Transverse colon (tissue), 4 donors: ENCODE measurements around the gene HCLS1. TPM values are rescaled to one million over a fixed set of nuclear protein-coding genes. Genes with fewer than 3 reads are reported as not detected.
"Not testable (repeated sequence)": the region's sequence is repeated elsewhere in the genome, so short reads cannot be mapped to it uniquely, and the experiment has no call there.

ENCODE experiments used
- DNase-seq: peaks from one replicate; pipeline ENCODE4 v3.0.0-alpha.2; 2019
- H3K27ac ChIP-seq, 4 donors: fragments of 200-600 bp; sonication (generic); 2 replicates each; pipeline ENCODE4 v1.5.1; 2016 to 2018; ENCODE audit warnings: inconsistent platforms in 4 of 4
- H3K27me3 ChIP-seq: fragments of 200-600 bp; sonication (generic); 2 replicates; pipeline ENCODE4 v1.5.1; 2017; ENCODE audit warnings: inconsistent platforms
- H3K36me3 ChIP-seq, 4 donors: fragments of 200-600 bp; sonication (generic); 2 replicates each; pipeline ENCODE4 v1.5.1; 2017 to 2019; ENCODE audit warnings: inconsistent platforms in 4 of 4
- H3K4me1 ChIP-seq, 4 donors: fragments of 200-600 bp; sonication (generic); 2 replicates each; pipeline ENCODE4 v1.5.1; 2017 to 2020; ENCODE audit warnings: inconsistent platforms in 4 of 4
- H3K4me3 ChIP-seq, 4 donors: fragments of 200-600 bp; sonication (generic); 1 replicate in 1 of 4; 2 replicates in 3 of 4; pipeline versions ENCODE4 v1.5.1 to v1.6.1; 2017 to 2019; ENCODE audit warnings: inconsistent platforms in 4 of 4
- H3K9me3 ChIP-seq, 2 donors: fragments of 200-600 bp; sonication (generic); 2 replicates each; pipeline ENCODE4 v1.5.1; 2017 to 2019; ENCODE audit warnings: inconsistent platforms in 2 of 2
- EP300 ChIP-seq: sonication (generic); formaldehyde crosslinking; IDR thresholded peaks from one replicate; pipeline ENCODE4 v1.6.1; 2017; ENCODE audit warnings: antibody characterized with exemption, low read depth
- POLR2A ChIP-seq: fragments of 450-650 bp; IDR thresholded peaks from one replicate; pipeline ENCODE4 v1.6.1; 2016; ENCODE audit warnings: antibody characterized with exemption, mild to moderate bottlenecking, moderate library complexity
- POLR2AphosphoS5 ChIP-seq, 3 donors: sonication (generic); formaldehyde crosslinking; IDR thresholded peaks; one replicate each; pipeline ENCODE4 v1.6.1; 2016; ENCODE audit warnings: antibody characterized with exemption in 3 of 3
- WGBS, 2 donors: methylation state at CpG; one replicate each; pipeline ENCODE4 v1.1.5; 2018; ENCODE audit warnings: low coverage in 1 of 2; 5-methylcytosine and 5-hydroxymethylcytosine counted together
- in situ Hi-C, 4 donors: fragments of 200-750 bp; cut with MboI; loops; one replicate each; pipeline versions ENCODE4 v1.15.0 to v1.15.1; 2017; ENCODE audit warnings: low sequenced_read_pairs in 3 of 4, low pct_ligation_motif_present in 1 of 4, low pct_unique_long_range_greater_than_20kb in 1 of 4
- intact Hi-C: fragments of 100-400 bp; cut with DNase I; formaldehyde crosslinking; loops from one replicate; pipeline ENCODE4 v1.15.1; 2023; ENCODE audit warnings: low total_unique reads
- total RNA-seq, 4 donors: library from RNA; depleted of rRNA; stranded (reverse); fragments of >200 nt; gene quantifications; one replicate each; pipeline ENCODE4 v1.1.0, GENCODE V29; 2016
- TF ChIP-seq, protein P1 (sequence below), 5 experiments: fragments of 200-600 bp in 3 of 5; fragments of 450-650 bp in 2 of 5; sonication (generic) in 3 of 5; IDR thresholded peaks; 1 replicate in 2 of 5; 2 replicates in 3 of 5; pipeline ENCODE4 v1.5.1; 2016 to 2017; ENCODE audit warnings: antibody characterized with exemption in 5 of 5, inconsistent platforms in 3 of 5, mild to moderate bottlenecking in 2 of 5, moderate library complexity in 1 of 5

The HCLS1 gene
- total RNA-seq, 4 donors from 2014 or later: 5.0 to 50.3 (median 30.8) TPM

DNA sequence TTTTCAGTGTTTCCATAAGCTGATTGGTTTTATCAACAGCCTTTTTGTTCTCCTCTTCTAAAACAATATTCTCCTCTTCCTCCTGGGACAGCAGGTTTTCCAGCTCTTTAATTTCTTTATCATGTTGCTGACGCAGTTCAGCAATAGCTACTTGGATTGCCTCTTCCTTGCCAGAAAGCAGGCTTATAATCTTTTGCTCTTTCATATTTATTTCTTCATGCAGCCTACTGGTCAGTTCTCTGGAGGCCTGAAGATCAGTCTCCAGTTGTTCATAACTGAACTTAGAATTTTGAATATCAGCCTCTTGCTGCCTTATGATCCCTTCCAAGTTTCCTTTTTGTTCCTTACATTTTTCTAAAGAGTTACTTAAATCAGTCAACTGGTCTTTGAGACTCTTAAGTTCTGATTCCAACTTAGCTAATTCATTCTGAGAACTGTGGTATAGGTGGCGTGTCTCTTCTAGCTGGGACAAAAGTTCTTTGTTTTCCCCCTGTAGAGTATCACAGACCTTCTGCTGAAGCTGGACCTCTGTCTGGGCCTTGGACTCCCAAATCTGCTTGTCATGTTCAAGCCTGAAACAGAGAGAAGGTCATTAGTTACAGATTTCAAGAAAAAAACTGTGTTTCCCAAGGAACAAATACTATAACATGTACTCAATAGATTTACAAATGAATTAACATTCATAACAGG lies 31.5 kb upstream of the HCLS1 start:
- intact Hi-C loops (no loop called here), in situ Hi-C loops (no loop called here)
- Histone ChIP-seq H3K4me1 (no peaks in the 10 kb centered on the region), H3K27me3 (no peaks in the 10 kb centered on the region), H3K4me3 (no peak overlapping the region), H3K9me3 (no peaks in the 10 kb centered on the region), H3K27ac (no peak overlapping the region), H3K36me3 (peaks cover 0 to 52% (median 20%) of the 10 kb centered on the region in 4 donors)
- no peak for TF ChIP-seq EP300
- no peak for TF ChIP-seq POLR2A
- TF ChIP-seq, protein P1, sequence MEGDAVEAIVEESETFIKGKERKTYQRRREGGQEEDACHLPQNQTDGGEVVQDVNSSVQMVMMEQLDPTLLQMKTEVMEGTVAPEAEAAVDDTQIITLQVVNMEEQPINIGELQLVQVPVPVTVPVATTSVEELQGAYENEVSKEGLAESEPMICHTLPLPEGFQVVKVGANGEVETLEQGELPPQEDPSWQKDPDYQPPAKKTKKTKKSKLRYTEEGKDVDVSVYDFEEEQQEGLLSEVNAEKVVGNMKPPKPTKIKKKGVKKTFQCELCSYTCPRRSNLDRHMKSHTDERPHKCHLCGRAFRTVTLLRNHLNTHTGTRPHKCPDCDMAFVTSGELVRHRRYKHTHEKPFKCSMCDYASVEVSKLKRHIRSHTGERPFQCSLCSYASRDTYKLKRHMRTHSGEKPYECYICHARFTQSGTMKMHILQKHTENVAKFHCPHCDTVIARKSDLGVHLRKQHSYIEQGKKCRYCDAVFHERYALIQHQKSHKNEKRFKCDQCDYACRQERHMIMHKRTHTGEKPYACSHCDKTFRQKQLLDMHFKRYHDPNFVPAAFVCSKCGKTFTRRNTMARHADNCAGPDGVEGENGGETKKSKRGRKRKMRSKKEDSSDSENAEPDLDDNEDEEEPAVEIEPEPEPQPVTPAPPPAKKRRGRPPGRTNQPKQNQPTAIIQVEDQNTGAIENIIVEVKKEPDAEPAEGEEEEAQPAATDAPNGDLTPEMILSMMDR (IDR thresholded peaks at IDR 0.05): no peak
- no peak for TF ChIP-seq POLR2AphosphoS5 (IDR thresholded peaks at IDR 0.05)
- no peak for DNase-seq
- WGBS, 2 donors: 82 to 93% methylated on average over 2 of the region's 2 CpGs

- Histone ChIP-seq H3K27ac (no peak overlapping the region), H3K9me3 (no peaks in the 10 kb centered on the region), H3K4me3 (no peak overlapping the region), H3K4me1 (no peaks in the 10 kb centered on the region), H3K27me3 (no peaks in the 10 kb centered on the region), H3K36me3 (peaks cover 0 to 49% (median 25%) of the 10 kb centered on the region in 4 donors)
- no peak for TF ChIP-seq EP300
- TF ChIP-seq POLR2AphosphoS5 (IDR thresholded peaks at IDR 0.05): no peak
- no peak for TF ChIP-seq POLR2A
- TF ChIP-seq, protein P1 (IDR thresholded peaks at IDR 0.05): no peak
- intact Hi-C loops (no loop called here), in situ Hi-C loops (no loop called here)
- 97 to 100% methylated on average over 2 of the region's 2 CpGs for WGBS, 2 donors
- DNase-seq: no peak
These were observed 30.2 kb upstream of the HCLS1 start for GRCh38 chr3:121690777-121691405.

- 98% methylated on average over 23 of the region's 31 CpGs; no CpG with 5 or more reads in 1 of the 2 donors for WGBS, 2 donors
- H3K27ac ChIP-seq, H3K4me3 ChIP-seq, intact Hi-C loops, H3K4me1 ChIP-seq, in situ Hi-C loops, H3K27me3 ChIP-seq, DNase-seq: not testable (repeated sequence)
- H3K36me3 ChIP-seq: peaks cover 0 to 54% (median 26%) of the 10 kb centered on the region in 4 donors
- peaks cover 4 to 13% of the 10 kb centered on the region in 2 donors for H3K9me3 ChIP-seq
These were observed 28.0 kb upstream of the HCLS1 start for GRCh38 chr3:121688747-121689146.

DNA sequence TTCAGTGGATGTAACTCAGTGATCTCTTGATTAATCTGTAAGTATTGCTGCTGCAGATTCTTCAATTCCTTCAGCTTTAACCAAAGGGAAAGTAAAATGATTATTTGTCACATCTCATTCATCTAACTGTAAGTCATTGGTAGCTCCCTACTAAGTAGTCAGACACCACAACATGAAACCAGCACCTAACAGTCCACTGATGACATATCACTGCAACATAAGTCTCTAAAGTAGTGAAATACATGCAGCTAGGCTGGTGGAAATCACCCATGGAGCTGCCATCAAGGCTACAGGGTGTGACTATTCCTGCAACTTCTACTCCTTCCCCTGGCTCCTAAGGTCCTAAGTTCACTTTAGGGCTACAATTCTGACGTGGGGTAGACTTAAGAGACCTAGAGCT lies 21.1 kb upstream of the HCLS1 start:
- no peaks in the 10 kb centered on the region for H3K27me3 ChIP-seq
- H3K27ac ChIP-seq: no peak overlapping the region
- H3K9me3 ChIP-seq: peaks cover 4 to 13% of the 10 kb centered on the region in 2 donors
- TF ChIP-seq POLR2AphosphoS5 (IDR thresholded peaks at IDR 0.05): no peak
- no peak for TF ChIP-seq POLR2A
- TF ChIP-seq, protein P1 (IDR thresholded peaks at IDR 0.05): no peak
- no peak for TF ChIP-seq EP300
- no peak overlapping the region for H3K4me3 ChIP-seq
- in situ Hi-C loops: no loop called here
- peaks cover 0 to 59% (median 28%) of the 10 kb centered on the region in 4 donors for H3K36me3 ChIP-seq
- intact Hi-C loops: no loop called here
- H3K4me1 ChIP-seq: no peaks in the 10 kb centered on the region
- no peak for DNase-seq
- 96% methylated on average over 1 of the region's 1 CpG; no CpG with 5 or more reads in 1 of the 2 donors for WGBS, 2 donors
